Stimulated activated CD8-positive, alpha-beta memory T cell treated with anti-CD3 and anti-CD28 coated beads, Interleukin-2, amount 100 ng/mL, for 48 hours (primary cell): Measurements from ENCODE around the gene BCAP29.
A peak's percentile ranks its signal among the peaks of the same experiment; 100 is the strongest.
"Not testable (repeated sequence)": the region's sequence is repeated elsewhere in the genome, so short reads cannot be mapped to it uniquely, and the experiment has no call there.

Experiments used
- DNase-seq, 2 donors: peaks; one replicate each; pipeline ENCODE4 v3.0.0-alpha.2; 2020; ENCODE audit warnings: low read depth in 2 of 2

Gene BCAP29, protein sequence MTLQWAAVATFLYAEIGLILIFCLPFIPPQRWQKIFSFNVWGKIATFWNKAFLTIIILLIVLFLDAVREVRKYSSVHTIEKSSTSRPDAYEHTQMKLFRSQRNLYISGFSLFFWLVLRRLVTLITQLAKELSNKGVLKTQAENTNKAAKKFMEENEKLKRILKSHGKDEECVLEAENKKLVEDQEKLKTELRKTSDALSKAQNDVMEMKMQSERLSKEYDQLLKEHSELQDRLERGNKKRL

GRCh38 chr7:107579885-107580715, at the start of gene BCAP29:
Gene BCAP29 (plus strand): TSS chr7:107580246. CDS start chr7:107580773, 527 bp downstream.
- DNase-seq = peak; percentile 62 to 68

- DNase-seq = no peak
Measured at GRCh38 chr7:107530751-107531150, 49.3 kb upstream of the BCAP29 start.

GRCh38 chr7:107534139-107534538, 45.9 kb upstream of the BCAP29 start:
- DNase-seq = no peak

- DNase-seq = not testable (repeated sequence)
Measured at GRCh38 chr7:107537228-107537627, 42.8 kb upstream of the BCAP29 start.

DNA sequence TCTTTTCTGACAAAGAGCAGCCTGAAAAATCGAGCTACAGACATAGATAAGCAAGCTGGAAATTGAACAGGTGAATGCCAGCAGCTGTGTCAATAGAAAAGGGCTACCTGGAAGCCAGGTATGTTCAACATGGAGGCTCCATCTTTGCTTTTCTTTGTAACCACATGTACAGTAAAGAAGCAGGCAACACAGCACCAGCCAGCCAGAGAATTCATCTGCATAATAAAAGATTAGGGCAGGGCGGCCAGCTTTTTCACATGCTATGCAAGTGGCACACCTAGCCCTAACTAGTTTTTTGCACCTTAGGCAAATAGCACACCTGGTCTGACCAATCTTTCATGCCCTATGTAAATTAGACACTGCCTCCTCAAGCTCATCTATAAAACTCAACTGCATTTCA, 42.0 kb upstream of the BCAP29 start:
- DNase-seq = no peak

- no peak for DNase-seq
Measured at GRCh38 chr7:107543338-107543993, 36.6 kb upstream of the BCAP29 start.

GRCh38 chr7:107544848-107545591, 35.0 kb upstream of the BCAP29 start:
- DNase-seq = no peak

DNA sequence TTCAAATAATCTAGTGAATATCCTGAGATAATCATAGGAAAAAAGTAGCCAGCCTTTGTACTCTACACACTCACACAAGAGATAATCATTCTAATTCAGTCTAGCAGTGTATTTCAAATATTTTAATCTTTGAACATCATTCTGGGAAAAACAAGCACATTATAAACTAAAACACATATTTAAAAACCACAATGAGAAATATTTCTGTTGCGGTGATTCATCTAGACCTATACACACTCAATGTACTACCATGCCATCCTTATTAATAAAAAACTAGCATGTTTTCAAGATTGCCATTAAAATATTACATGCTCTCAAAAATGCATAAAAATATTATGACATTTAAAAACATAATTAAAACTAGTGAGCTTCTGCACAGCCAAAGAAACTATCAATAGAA, 28.1 kb upstream of the BCAP29 start:
- no peak for DNase-seq

- DNase-seq = no peak
Measured at GRCh38 chr7:107555893-107556292, 24.2 kb upstream of the BCAP29 start.

DNA sequence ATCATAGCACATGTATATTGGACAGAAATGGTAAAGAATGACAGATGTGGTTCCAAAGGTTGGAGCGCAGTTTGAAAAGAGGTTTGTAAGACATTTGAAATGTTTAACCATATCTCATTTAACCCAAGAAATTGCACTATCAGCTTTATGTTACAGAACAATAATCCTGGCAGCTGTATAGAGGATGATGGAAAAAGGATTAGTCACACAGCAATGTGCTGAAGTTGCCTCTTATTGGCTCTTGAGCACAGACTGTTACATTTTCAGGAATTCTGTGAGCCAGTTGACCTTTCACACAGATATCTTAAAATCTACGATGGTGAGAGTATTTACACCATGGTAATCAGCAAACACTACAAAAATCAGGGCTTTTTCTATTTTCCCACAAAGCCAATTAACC, 20.2 kb upstream of the BCAP29 start:
- no peak for DNase-seq

DNA sequence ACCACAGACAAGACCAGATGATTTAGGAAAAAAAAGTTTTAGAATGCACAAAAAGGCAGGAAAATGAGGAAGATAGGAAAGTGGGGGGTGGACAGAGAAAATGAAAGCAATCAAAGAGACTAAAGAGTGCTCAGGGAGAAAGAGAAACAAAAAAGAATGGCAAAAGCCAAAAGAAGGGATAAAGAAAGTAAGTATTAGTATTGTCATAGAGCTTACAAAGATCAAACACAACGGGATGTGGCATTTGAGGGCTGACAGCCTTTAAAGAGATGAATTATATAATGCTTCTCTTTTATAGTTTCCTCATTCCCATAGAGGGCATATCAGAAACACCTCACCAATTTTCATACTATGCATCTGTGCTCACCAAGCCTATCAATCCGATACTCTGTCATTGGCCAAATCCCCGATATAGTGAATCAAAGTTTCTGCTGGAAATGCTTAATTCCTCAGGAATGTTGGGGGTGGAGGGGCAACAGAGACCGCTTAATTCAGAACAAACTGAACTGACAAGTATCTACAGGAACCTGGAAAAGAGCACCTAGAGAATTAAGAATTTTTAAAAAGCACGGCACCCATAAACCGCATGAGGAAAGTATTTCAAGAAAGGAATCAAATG, 19.0 kb upstream of the BCAP29 start:
- DNase-seq = no peak

GRCh38 chr7:107563081-107563774, 16.8 kb upstream of the BCAP29 start:
- no peak for DNase-seq

DNA sequence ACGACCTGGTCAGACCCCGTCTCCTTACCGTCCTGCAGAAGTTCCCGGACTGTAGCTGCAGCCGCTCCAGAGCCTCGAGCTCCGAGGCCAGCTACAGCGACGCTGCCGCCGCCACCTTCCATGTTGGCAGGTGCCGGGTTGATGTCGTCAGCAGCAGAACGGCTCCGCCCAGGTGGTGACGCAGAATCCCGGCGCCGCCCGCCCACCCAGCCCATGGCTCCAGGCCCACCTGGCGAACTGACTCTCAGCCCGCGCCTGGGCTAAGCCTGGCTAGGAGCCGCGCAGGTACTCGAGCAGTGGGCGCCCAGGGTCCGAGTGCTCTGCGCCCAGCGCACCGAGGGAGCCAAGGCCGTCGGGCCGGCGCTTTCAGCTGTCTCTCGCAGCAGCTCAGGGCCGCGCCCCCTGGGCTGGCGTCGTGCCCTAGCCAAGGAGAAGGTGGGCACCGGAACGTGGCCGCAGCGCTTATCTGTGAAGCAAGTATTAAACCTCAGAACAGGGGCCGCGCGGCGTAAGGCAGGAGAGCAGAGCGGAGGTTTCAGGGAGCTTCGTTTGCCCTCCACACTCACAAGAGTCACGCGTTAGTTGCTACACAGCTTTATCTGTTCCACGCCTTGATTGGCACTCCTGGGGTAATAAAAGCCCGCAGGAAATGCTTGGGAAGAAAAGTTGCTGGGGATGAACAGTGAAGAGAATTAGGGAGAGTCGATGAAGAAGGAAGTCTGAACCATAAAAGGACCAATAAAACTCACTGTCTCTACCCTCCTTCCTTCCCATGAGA, 16.1 kb upstream of the BCAP29 start, which contains the start of the genes COG5 and DUS4L:
Gene COG5 (minus strand): TSS at position 146 of the 778 bp plus-strand sequence. CDS start 24 bp downstream, at position 122.
Gene DUS4L (plus strand): TSS at position 197 of the 778 bp plus-strand sequence. CDS start 3,100 bp downstream, outside the sequence.
- peak; percentile 68 to 79 for DNase-seq

DNA sequence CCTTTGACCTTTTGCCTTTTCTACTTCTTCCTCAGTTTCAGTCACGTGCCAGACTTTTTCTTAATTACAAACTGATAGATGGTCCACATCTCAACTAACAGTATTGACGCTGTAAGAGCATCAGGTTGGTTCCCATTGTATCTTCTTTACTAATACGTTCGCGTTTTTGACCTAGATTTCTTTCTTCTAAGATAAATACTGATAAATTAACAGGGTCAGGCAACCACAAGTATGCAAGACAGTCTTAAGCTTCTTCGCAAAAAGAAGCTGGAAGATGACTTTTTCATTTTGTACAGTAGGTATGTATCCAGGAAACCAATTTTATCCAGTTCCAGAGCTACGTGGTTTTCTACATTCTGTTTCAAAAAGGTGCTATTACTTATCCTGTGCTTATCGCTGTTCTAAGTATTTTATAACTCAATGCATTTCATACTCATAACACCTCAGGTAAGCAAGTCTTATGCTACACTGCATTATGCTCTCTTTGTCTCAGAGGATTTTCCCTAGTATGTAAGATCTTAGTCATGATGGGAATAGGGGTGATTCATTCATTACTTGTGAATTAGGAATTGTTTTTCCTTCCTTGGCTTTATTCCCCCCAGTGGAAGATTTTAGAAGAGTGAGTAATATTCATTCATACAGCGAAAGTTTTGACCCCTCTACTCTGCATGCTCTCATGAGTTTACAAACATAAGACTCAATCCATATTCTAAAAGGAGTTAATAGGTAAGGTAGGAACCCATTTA, 15.3 kb upstream of the BCAP29 start:
- DNase-seq = no peak

- no peak for DNase-seq
Measured at GRCh38 chr7:107570298-107570697, 9.7 kb upstream of the BCAP29 start.

- no peak for DNase-seq
Measured at GRCh38 chr7:107573537-107573936, 6.5 kb upstream of the BCAP29 start.

DNA sequence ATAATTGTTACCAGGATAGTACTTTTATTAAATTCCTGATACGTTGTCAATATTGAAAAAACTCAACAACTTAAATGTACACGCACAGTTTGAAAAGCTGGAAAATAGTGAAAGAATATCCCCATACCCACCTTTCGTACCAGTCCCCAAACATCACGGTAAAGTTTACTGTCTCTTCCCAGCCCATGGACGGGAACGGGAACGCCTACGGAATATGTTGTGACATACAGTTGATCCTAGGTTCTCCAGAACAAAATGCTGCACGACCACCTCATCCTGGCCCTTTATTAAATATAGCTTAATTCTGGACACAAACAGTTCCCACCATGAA, 527 bp upstream of the BCAP29 start:
- no peak for DNase-seq

DNA sequence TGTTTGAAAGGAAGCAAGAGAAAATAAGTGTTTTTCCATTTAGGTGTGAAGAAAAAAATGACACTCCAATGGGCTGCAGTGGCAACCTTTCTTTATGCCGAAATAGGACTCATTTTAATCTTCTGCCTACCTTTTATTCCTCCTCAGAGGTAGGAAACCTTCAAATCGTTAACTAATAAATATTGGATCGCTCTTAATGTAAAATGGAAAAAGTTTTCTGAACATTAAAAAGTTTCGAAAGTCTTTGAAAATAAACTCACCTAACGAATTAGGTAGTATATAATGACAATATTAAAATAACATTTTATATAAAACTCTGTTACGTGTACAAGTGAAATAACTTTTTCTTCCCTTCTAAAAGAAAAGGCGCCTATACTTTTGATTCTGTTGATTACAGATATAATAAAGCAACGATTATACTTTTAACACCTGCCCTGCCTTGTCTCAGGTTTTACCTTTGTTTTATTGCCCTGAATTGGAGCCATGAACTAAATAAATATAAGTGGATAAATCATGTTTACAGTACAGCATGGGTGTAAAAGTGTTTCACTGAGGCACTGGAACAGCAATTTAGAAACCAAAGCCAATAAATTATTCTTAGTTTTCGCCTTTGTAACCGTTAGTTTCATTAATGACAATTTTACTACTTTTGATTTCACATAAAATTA, 804 bp downstream of the BCAP29 start:
- no peak for DNase-seq
